ENCODE data around the gene PPP1R11. TPM values are rescaled to one million over a fixed set of nuclear protein-coding genes. Genes with fewer than 3 reads are reported as not detected.
"Not testable (repeated sequence)": the region's sequence is repeated elsewhere in the genome, so short reads cannot be mapped to it uniquely, and the experiment has no call there.

PPP1R11 gene, protein sequence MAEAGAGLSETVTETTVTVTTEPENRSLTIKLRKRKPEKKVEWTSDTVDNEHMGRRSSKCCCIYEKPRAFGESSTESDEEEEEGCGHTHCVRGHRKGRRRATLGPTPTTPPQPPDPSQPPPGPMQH
- total RNA-seq, result 10 to 100 TPM; 40.0 to 43.8 TPM
- 10 to 100 TPM; 61.6 to 66.7 TPM for polyA plus RNA-seq
- long read RNA-seq, donor 1, transcript PPP1R11-205 (3 exons, 1,731 nt), result major isoform, 106 of 115 reads
- long read RNA-seq, donor 1, transcript PPP1R11-204 (4 exons, 1,689 nt), result minor isoform, 6 of 115 reads
- long read RNA-seq, donor 1, partial matches to known transcripts, result 0 of 115 reads
- long read RNA-seq, donor 1, other reads (novel, unspliced or antisense), result 3 of 115 reads
- long read RNA-seq, donor 2, transcript PPP1R11-205 (3 exons, 1,731 nt), result major isoform, 22 of 23 reads
- long read RNA-seq, donor 2, partial matches to known transcripts, result 1 of 23 reads
- long read RNA-seq, donor 2, other reads (novel, unspliced or antisense), result 0 of 23 reads

GRCh38 chr6:30066577-30067459, at the start of gene PPP1R11:
Gene PPP1R11 (plus strand): TSS chr6:30067198. CDS start chr6:30067411, 213 bp downstream.
- Histone ChIP-seq H3K27ac (ENCODE audit: low read depth in 1 of 2, low read length in 2 of 2) (peak within 1 kb of the TSS; percentile 59 to 89), H3K36me3 (ENCODE audit: control insufficient read depth in 1 of 2, insufficient read depth in 2 of 2, low read length in 1 of 2) (peaks cover 0 to 1% of the 10 kb centered on the region in 2 donors), H3K4me1 (ENCODE audit: control insufficient read depth in 1 of 2, insufficient read depth in 2 of 2, low read length in 2 of 2) (peaks cover 0 to 2% of the 10 kb centered on the region in 2 donors), H3K9me3 (ENCODE audit: control insufficient read depth, low read length) (no peaks in the 10 kb centered on the region), H3K4me3 (ENCODE audit: low read length in 2 of 2) (peak within 1 kb of the TSS; percentile 55 to 91), H3K27me3 (ENCODE audit: control insufficient read depth in 1 of 2, insufficient read depth in 2 of 2, low read length in 1 of 2) (no peaks in the 10 kb centered on the region)
- 0% methylated on average over 46 of the region's 46 CpGs for WGBS, 2 donors
- intact Hi-C loops (cut with DNase I), result loop anchor here in 1 of 2 donors (1.0 kb wide), 2 partner anchors 35 to 102 kb away; no protein-coding TSS in a partner anchor
- peak; percentile 99 for ATAC-seq (ENCODE audit: low FRiP score)
- DNase-seq, result peak; percentile 98 to 99

DNA sequence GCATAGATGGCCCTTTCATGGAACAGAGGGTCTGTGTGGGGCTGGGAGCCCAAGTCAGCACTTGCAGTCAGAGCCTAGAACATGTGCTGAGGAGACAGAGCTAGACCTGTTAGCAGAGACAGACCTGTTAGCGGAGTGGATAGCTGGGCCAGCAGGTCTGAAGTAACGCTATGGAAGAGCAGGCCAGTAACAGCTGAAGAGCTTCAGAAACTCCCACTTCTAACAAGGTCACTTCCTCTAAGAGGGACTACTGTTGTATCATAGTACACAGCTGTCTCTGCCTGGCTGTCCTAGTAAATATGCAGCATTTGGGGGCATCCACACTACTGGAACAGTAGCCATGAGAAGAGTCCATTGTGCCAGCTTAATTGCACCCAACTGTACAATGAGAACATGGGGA, 47.2 kb upstream of the PPP1R11 start:
- DNase-seq, result no peak
- H3K4me3 ChIP-seq (ENCODE audit: low read length in 2 of 2), result no peak overlapping the region
- H3K9me3 ChIP-seq (ENCODE audit: control insufficient read depth, low read length), result no peaks in the 10 kb centered on the region
- no peak for ATAC-seq (ENCODE audit: low FRiP score)
- intact Hi-C loops (cut with DNase I), result loop anchor here in 1 of 2 donors (10.0 kb wide), 1 partner anchor 315 kb away; no protein-coding TSS in a partner anchor
- H3K36me3 ChIP-seq (ENCODE audit: control insufficient read depth in 1 of 2, insufficient read depth in 2 of 2, low read length in 1 of 2), result peaks cover 0 to 2% of the 10 kb centered on the region in 2 donors
- H3K27me3 ChIP-seq (ENCODE audit: control insufficient read depth in 1 of 2, insufficient read depth in 2 of 2, low read length in 1 of 2), result no peaks in the 10 kb centered on the region
- WGBS, 2 donors, result 92 to 96% methylated on average over 2 of the region's 2 CpGs
- no peak overlapping the region for H3K27ac ChIP-seq (ENCODE audit: low read depth in 1 of 2, low read length in 2 of 2)
- no peaks in the 10 kb centered on the region for H3K4me1 ChIP-seq (ENCODE audit: control insufficient read depth in 1 of 2, insufficient read depth in 2 of 2, low read length in 2 of 2)

DNA sequence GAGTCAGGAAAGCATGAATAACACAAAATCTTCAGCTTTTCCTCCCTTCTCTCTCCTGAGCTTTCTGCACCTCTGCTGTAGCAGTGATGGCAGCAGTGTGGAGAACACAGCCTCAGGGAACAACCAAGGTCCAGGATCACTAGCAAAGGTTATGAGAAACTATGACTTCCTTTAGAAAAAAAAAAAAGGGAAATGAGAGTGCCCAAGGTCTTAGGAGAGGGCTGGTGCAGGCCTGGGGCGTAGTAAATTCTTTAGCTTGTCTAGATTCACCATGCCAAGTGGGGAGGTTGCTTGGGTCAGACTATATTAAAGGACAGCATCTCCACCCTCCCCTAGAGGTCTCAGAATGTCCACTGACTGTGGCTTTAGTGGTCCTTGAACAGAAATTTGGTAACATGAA, 46.4 kb upstream of the PPP1R11 start:
- DNase-seq, result no peak
- no peak for ATAC-seq (ENCODE audit: low FRiP score)
- Histone ChIP-seq H3K4me1 (ENCODE audit: control insufficient read depth in 1 of 2, insufficient read depth in 2 of 2, low read length in 2 of 2) (no peaks in the 10 kb centered on the region), H3K27ac (ENCODE audit: low read depth in 1 of 2, low read length in 2 of 2) (no peak overlapping the region), H3K27me3 (ENCODE audit: control insufficient read depth in 1 of 2, insufficient read depth in 2 of 2, low read length in 1 of 2) (no peaks in the 10 kb centered on the region), H3K36me3 (ENCODE audit: control insufficient read depth in 1 of 2, insufficient read depth in 2 of 2, low read length in 1 of 2) (peaks cover 0 to 2% of the 10 kb centered on the region in 2 donors), H3K4me3 (ENCODE audit: low read length in 2 of 2) (no peak overlapping the region), H3K9me3 (ENCODE audit: control insufficient read depth, low read length) (no peaks in the 10 kb centered on the region)
- intact Hi-C loops (cut with DNase I), result no loop called here
- 79 to 88% methylated on average over 1 of the region's 1 CpG for WGBS, 2 donors

GRCh38 chr6:30022189-30022588, 44.8 kb upstream of the PPP1R11 start:
- Histone ChIP-seq H3K9me3 (ENCODE audit: control insufficient read depth, low read length) (no peaks in the 10 kb centered on the region), H3K27me3 (ENCODE audit: control insufficient read depth in 1 of 2, insufficient read depth in 2 of 2, low read length in 1 of 2) (no peaks in the 10 kb centered on the region), H3K4me3 (ENCODE audit: low read length in 2 of 2) (no peak overlapping the region), H3K4me1 (ENCODE audit: control insufficient read depth in 1 of 2, insufficient read depth in 2 of 2, low read length in 2 of 2) (no peaks in the 10 kb centered on the region), H3K27ac (ENCODE audit: low read depth in 1 of 2, low read length in 2 of 2) (no peak overlapping the region), H3K36me3 (ENCODE audit: control insufficient read depth in 1 of 2, insufficient read depth in 2 of 2, low read length in 1 of 2) (peaks cover 0 to 2% of the 10 kb centered on the region in 2 donors)
- 89 to 97% methylated on average over 3 of the region's 3 CpGs for WGBS, 2 donors
- intact Hi-C loops (cut with DNase I), result no loop called here
- no peak for ATAC-seq (ENCODE audit: low FRiP score)
- DNase-seq, result no peak

DNA sequence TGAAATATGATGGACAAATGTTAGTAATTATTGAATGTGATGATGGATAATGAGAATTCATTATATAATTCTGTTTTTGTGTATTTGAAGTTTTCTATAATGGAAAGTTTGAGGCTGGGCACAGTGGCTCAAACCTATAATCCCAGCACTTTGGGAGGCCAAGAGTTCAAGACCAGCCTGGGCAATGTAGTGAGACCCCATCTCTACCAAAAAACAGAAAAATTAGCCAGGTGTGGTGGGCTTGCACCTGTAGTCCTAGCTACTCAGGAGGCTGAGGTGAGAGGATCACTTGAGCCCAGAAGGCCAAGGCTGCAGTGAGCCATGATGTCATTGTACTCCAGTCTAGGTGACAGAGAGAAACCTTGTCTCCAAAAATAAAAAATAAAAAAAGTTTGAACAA, 44.3 kb upstream of the PPP1R11 start:
- intact Hi-C loops (cut with DNase I); H3K27me3 ChIP-seq (ENCODE audit: control insufficient read depth in 1 of 2, insufficient read depth in 2 of 2, low read length in 1 of 2); H3K27ac ChIP-seq (ENCODE audit: low read depth in 1 of 2, low read length in 2 of 2): not testable (repeated sequence)

GRCh38 chr6:30025186-30025585, 41.8 kb upstream of the PPP1R11 start:
- intact Hi-C loops (cut with DNase I), result no loop called here
- 53 to 94% methylated on average over 1 of the region's 1 CpG for WGBS, 2 donors
- Histone ChIP-seq H3K4me1 (ENCODE audit: control insufficient read depth in 1 of 2, insufficient read depth in 2 of 2, low read length in 2 of 2) (no peaks in the 10 kb centered on the region), H3K9me3 (ENCODE audit: control insufficient read depth, low read length) (no peaks in the 10 kb centered on the region), H3K27me3 (ENCODE audit: control insufficient read depth in 1 of 2, insufficient read depth in 2 of 2, low read length in 1 of 2) (no peaks in the 10 kb centered on the region), H3K36me3 (ENCODE audit: control insufficient read depth in 1 of 2, insufficient read depth in 2 of 2, low read length in 1 of 2) (no peaks in the 10 kb centered on the region), H3K27ac (ENCODE audit: low read depth in 1 of 2, low read length in 2 of 2) (no peak overlapping the region), H3K4me3 (ENCODE audit: low read length in 2 of 2) (no peak overlapping the region)
- no peak for ATAC-seq (ENCODE audit: low FRiP score)
- no peak for DNase-seq

More for the DNA sequence above, 44.3 kb upstream of the PPP1R11 start:
- H3K36me3 ChIP-seq (ENCODE audit: control insufficient read depth in 1 of 2, insufficient read depth in 2 of 2, low read length in 1 of 2); H3K4me3 ChIP-seq (ENCODE audit: low read length in 2 of 2); ATAC-seq (ENCODE audit: low FRiP score); DNase-seq; H3K4me1 ChIP-seq (ENCODE audit: control insufficient read depth in 1 of 2, insufficient read depth in 2 of 2, low read length in 2 of 2); H3K9me3 ChIP-seq (ENCODE audit: control insufficient read depth, low read length): not testable (repeated sequence)

DNA sequence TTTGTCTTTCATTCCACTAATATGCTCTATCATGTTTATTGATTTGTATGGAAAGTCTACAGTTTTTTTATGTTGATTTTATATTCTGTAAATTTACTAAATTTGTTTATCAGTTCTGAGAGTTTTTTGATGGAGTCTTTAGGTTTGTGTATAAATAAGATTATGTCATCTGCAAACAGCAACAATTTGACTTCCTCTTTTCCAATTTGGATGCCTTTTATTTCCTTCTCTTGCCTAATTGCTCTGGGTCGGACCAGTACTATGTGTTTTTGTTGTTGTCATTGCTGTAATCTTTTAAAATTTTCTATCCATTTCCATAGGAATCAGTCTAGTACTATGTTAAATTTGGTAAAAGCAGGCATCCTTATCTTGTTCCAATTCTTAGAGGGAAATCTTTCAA, 37.4 kb upstream of the PPP1R11 start:
- Histone ChIP-seq H3K4me3 (ENCODE audit: low read length in 2 of 2) (no peak overlapping the region), H3K27me3 (ENCODE audit: control insufficient read depth in 1 of 2, insufficient read depth in 2 of 2, low read length in 1 of 2) (no peaks in the 10 kb centered on the region), H3K9me3 (ENCODE audit: control insufficient read depth, low read length) (no peaks in the 10 kb centered on the region), H3K36me3 (ENCODE audit: control insufficient read depth in 1 of 2, insufficient read depth in 2 of 2, low read length in 1 of 2) (no peaks in the 10 kb centered on the region), H3K4me1 (ENCODE audit: control insufficient read depth in 1 of 2, insufficient read depth in 2 of 2, low read length in 2 of 2) (no peaks in the 10 kb centered on the region), H3K27ac (ENCODE audit: low read depth in 1 of 2, low read length in 2 of 2) (no peak overlapping the region)
- ATAC-seq (ENCODE audit: low FRiP score) (no peak), DNase-seq (no peak)
- intact Hi-C loops (cut with DNase I), result no loop called here
- 92 to 94% methylated on average over 1 of the region's 1 CpG for WGBS, 2 donors

GRCh38 chr6:30031381-30031780, 35.6 kb upstream of the PPP1R11 start:
- Histone ChIP-seq H3K36me3 (ENCODE audit: control insufficient read depth in 1 of 2, insufficient read depth in 2 of 2, low read length in 1 of 2) (no peaks in the 10 kb centered on the region), H3K27ac (ENCODE audit: low read depth in 1 of 2, low read length in 2 of 2) (no peak overlapping the region), H3K4me1 (ENCODE audit: control insufficient read depth in 1 of 2, insufficient read depth in 2 of 2, low read length in 2 of 2) (no peaks in the 10 kb centered on the region), H3K27me3 (ENCODE audit: control insufficient read depth in 1 of 2, insufficient read depth in 2 of 2, low read length in 1 of 2) (no peaks in the 10 kb centered on the region), H3K9me3 (ENCODE audit: control insufficient read depth, low read length) (no peaks in the 10 kb centered on the region), H3K4me3 (ENCODE audit: low read length in 2 of 2) (no peak overlapping the region)
- ATAC-seq (ENCODE audit: low FRiP score) (no peak), DNase-seq (no peak)
- intact Hi-C loops (cut with DNase I), result no loop called here
